IMR-90 (cell line): Measurements from ENCODE around the gene GFRA4. TPM values are rescaled to one million over a fixed set of nuclear protein-coding genes. Genes with fewer than 3 reads are reported as not detected.

Source experiments
- ATAC-seq: fragments of 200-7000 bp; cut with Tn5 transposase; 2 replicates; pipeline ENCODE4 v1.9.1; 2020; ENCODE audit warnings: low read depth, mild to moderate bottlenecking, moderate library complexity
- BruUV-seq: library from RNA; stranded (reverse); fragments of 400-500 nt; replicated peaks from 2 replicates; lab custom pipeline; 2021; lab: Mats Ljungman, UMichigan
- CTCF ChIA-PET: fragments of 300-600 bp; formaldehyde crosslinking; extraction: SDS; loops from one replicate; lab custom pipeline; 2021; ENCODE audit warnings: antibody characterized with exemption; lab: Yijun Ruan, JAX
- POLR2A ChIA-PET: fragments of 300-600 bp; sonication (Branson Sonifier 250); formaldehyde crosslinking; loops from one replicate; lab custom pipeline; 2022; ENCODE audit warnings: antibody characterized with exemption; ENCODE audit not compliant: unreplicated experiment; lab: Charles Lee
- DNase-seq: peaks from one replicate; pipeline ENCODE4 v3.0.0; 2013
- H2AFZ ChIP-seq: replicated peaks from 2 replicates; pipeline ENCODE3; 2013; ENCODE audit warnings: low read length, mild to moderate bottlenecking; ENCODE audit not compliant: poor library complexity
- H2AK5ac ChIP-seq: 2 replicates; pipeline ENCODE4 v1.6.1; 2013; ENCODE audit warnings: low read depth, low read length, inconsistent platforms
- H2AK9ac ChIP-seq: replicated peaks from 2 replicates; pipeline ENCODE3; 2013; ENCODE audit warnings: mild to moderate bottlenecking, low read depth, low read length, moderate library complexity; ENCODE audit not compliant: poor library complexity
- H2BK120ac ChIP-seq: 2 replicates; pipeline ENCODE4 v1.6.1; 2013; ENCODE audit warnings: low read depth, low read length, inconsistent platforms
- H2BK15ac ChIP-seq: 3 replicates; pipeline ENCODE4 v1.6.1; 2013; ENCODE audit warnings: low read depth, low read length, inconsistent platforms
- H2BK20ac ChIP-seq: 2 replicates; pipeline ENCODE4 v1.6.1; 2013; ENCODE audit warnings: low read depth, mild to moderate bottlenecking, inconsistent platforms, low read length, moderate library complexity
- H2BK5ac ChIP-seq: 2 replicates; pipeline ENCODE4 v1.6.1; 2013; ENCODE audit warnings: mild to moderate bottlenecking, low read depth, low read length, inconsistent platforms; ENCODE audit not compliant: poor library complexity, severe bottlenecking
- H3K14ac ChIP-seq: replicated peaks from 2 replicates; pipeline ENCODE4 v1.6.1; 2013; ENCODE audit warnings: low read depth, low read length, inconsistent platforms
- H3K18ac ChIP-seq: 2 replicates; pipeline ENCODE4 v1.6.1; 2013; ENCODE audit warnings: low read depth, low read length, control low read depth
- H3K23ac ChIP-seq: 2 replicates; pipeline ENCODE4 v1.6.1; 2013; ENCODE audit warnings: low read depth, low read length, inconsistent platforms
- H3K27ac ChIP-seq: 2 replicates; pipeline ENCODE4 v1.5.1; 2013; ENCODE audit warnings: mild to moderate bottlenecking, control low read depth, low read length; ENCODE audit not compliant: insufficient read depth
- H3K27me3 ChIP-seq: 2 replicates; pipeline ENCODE4 v1.6.1; 2013; ENCODE audit warnings: low read length; ENCODE audit not compliant: control insufficient read depth, insufficient read depth
- H3K36me3 ChIP-seq: 2 replicates; pipeline ENCODE4 v1.6.1; 2013; ENCODE audit warnings: low read length, mixed read lengths; ENCODE audit not compliant: control insufficient read depth, insufficient read depth
- H3K4ac ChIP-seq: 2 replicates; pipeline ENCODE4 v1.6.1; 2013; ENCODE audit warnings: low read depth, low read length, inconsistent platforms
- H3K4me1 ChIP-seq: 2 replicates; pipeline ENCODE4 v1.6.1; 2013; ENCODE audit warnings: low read length, mixed read lengths; ENCODE audit not compliant: control insufficient read depth, insufficient read depth
- H3K4me2 ChIP-seq: 2 replicates; pipeline ENCODE4 v1.6.1; 2013; ENCODE audit warnings: low read depth, mild to moderate bottlenecking, control low read depth, low read length, moderate library complexity
- H3K4me3 ChIP-seq: 2 replicates; pipeline ENCODE4 v1.5.1; 2013; ENCODE audit warnings: low read depth, mild to moderate bottlenecking, control low read depth, low read length, moderate library complexity; ENCODE audit not compliant: insufficient read depth
- H3K56ac ChIP-seq: 2 replicates; pipeline ENCODE4 v1.6.1; 2013; ENCODE audit warnings: low read length, inconsistent platforms; ENCODE audit not compliant: insufficient read depth; ENCODE audit errors: extremely low read depth
- H3K79me1 ChIP-seq, 2 experiments: 2 replicates each; pipeline ENCODE4 v1.6.1; 2013; ENCODE audit warnings: low read length in 2 of 2, inconsistent platforms in 1 of 2, low read depth in 1 of 2
- H3K9ac ChIP-seq: 2 replicates; pipeline ENCODE4 v1.6.1; 2013; ENCODE audit warnings: low read depth, low read length, control low read depth
- H3K9me1 ChIP-seq: 2 replicates; pipeline ENCODE4 v1.6.1; 2013; ENCODE audit warnings: low read length, inconsistent platforms; ENCODE audit not compliant: insufficient read depth
- H3K9me3 ChIP-seq: 2 replicates; pipeline ENCODE4 v1.6.1; 2013; ENCODE audit warnings: low read length; ENCODE audit not compliant: control insufficient read depth, insufficient read depth
- H4K20me1 ChIP-seq: 2 replicates; pipeline ENCODE4 v1.6.1; 2013; ENCODE audit warnings: low read length, inconsistent platforms; ENCODE audit not compliant: insufficient read depth
- H4K5ac ChIP-seq: 2 replicates; pipeline ENCODE4 v1.6.1; 2013; ENCODE audit warnings: mild to moderate bottlenecking, low read depth, low read length, control low read depth
- H4K8ac ChIP-seq, 2 experiments: 2 replicates each; pipeline ENCODE4 v1.6.1; 2013; ENCODE audit warnings: low read depth in 2 of 2, low read length in 2 of 2, control low read depth in 1 of 2, inconsistent platforms in 1 of 2
- H4K91ac ChIP-seq: 2 replicates; pipeline ENCODE4 v1.6.1; 2013; ENCODE audit warnings: low read depth, low read length, inconsistent platforms; ENCODE audit not compliant: insufficient read depth
- MAZ ChIP-seq: IDR thresholded peaks from 2 replicates; pipeline ENCODE4 v1.6.1; 2012; ENCODE audit warnings: low read depth, mild to moderate bottlenecking, low read length, improper control_type of control experiment, moderate library complexity, borderline replicate concordance
- WGBS, 2 experiments: methylation state at CpG; one replicate each; pipeline versions ENCODE4 v1.1.5 to v1.1.7; 2013; ENCODE audit warnings: missing lambda C conversion rate in 2 of 2; ENCODE audit not compliant: insufficient read length in 1 of 2; ENCODE audit errors: extremely low coverage in 2 of 2; 5-methylcytosine and 5-hydroxymethylcytosine counted together
- dilution Hi-C: fragments of 300-500 bp; cut with HindIII; formaldehyde crosslinking; loops from one replicate; pipeline ENCODE4 v1.14.3; 2018; ENCODE audit warnings: low sequenced_read_pairs; ENCODE audit not compliant: unreplicated experiment
- in situ Hi-C: fragments of 300-500 bp; cut with MboI; formaldehyde crosslinking; loops from 3 replicates; pipeline ENCODE4 v1.14.3; 2019; ENCODE audit warnings: low sequenced_read_pairs, inconsistent platforms, mixed read lengths
- intact Hi-C: fragments of 100-400 bp; cut with micrococcal nuclease; formaldehyde crosslinking; loops from 2 replicates; pipeline ENCODE4 v1.10.0; 2022
- polyA plus RNA-seq, 3 experiments: library from polyadenylated mRNA; depleted of rRNA; stranded (reverse); fragments of >200 nt; gene quantifications; 2 replicates each; pipeline ENCODE4 v1.2.3, GENCODE V29; 2012; ENCODE audit warnings: low replicate concordance in 1 of 3
- total RNA-seq: library from RNA; depleted of rRNA; stranded (reverse); fragments of >200 nt; gene quantifications from 2 replicates; pipeline ENCODE4 v1.2.3, GENCODE V29; 2012
- TF ChIP-seq, protein P1 (sequence below): fragments of 150-350 bp; IDR thresholded peaks from 2 replicates; pipeline ENCODE4 v1.6.1; 2016; ENCODE audit warnings: low read depth, mild to moderate bottlenecking, low read length, moderate library complexity, borderline replicate concordance

Gene GFRA4
- total and polyA plus RNA-seq, 2 of the 4 experiments (the other 2 are of a cell fraction), result not detected

- Histone ChIP-seq H3K79me1 (no peaks in the 10 kb centered on the region), H4K20me1 (0 out of 2 replicates have a peak, but pooled peaks cover 3% of the 10 kb centered on the region), H2BK15ac (no peak overlapping the region), H3K4me1 (no peaks in the 10 kb centered on the region), H2AFZ (no peak overlapping the region), H3K4me3 (no peak overlapping the region), H3K23ac (no peak overlapping the region), H3K4me2 (no peak overlapping the region), H3K27me3 (peaks cover 63% of the 10 kb centered on the region), H2BK120ac (no peak overlapping the region), H4K5ac (no peak overlapping the region), H2AK5ac (no peak overlapping the region), H3K18ac (no peak overlapping the region), H3K14ac (no peak overlapping the region), H4K91ac (no peak overlapping the region), H4K8ac (no peak overlapping the region), H3K9ac (no peak overlapping the region), H3K9me3 (no peaks in the 10 kb centered on the region), H3K56ac (no peak overlapping the region), H2AK9ac (no peak overlapping the region), H3K27ac (no peak overlapping the region), H3K4ac (no peak overlapping the region), H3K9me1 (no peaks in the 10 kb centered on the region), H2BK5ac (no peak overlapping the region), H3K36me3 (no peaks in the 10 kb centered on the region), H2BK20ac (no peak overlapping the region)
- no peak for DNase-seq
- BruUV-seq, result no TSS peak
- TF ChIP-seq MAZ, result no peak
- TF ChIP-seq, protein P1, sequence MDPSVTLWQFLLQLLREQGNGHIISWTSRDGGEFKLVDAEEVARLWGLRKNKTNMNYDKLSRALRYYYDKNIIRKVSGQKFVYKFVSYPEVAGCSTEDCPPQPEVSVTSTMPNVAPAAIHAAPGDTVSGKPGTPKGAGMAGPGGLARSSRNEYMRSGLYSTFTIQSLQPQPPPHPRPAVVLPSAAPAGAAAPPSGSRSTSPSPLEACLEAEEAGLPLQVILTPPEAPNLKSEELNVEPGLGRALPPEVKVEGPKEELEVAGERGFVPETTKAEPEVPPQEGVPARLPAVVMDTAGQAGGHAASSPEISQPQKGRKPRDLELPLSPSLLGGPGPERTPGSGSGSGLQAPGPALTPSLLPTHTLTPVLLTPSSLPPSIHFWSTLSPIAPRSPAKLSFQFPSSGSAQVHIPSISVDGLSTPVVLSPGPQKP, result no peak
- in situ Hi-C loops, result no loop called here
- 1% methylated on average over 24 of the region's 60 CpGs; no CpG with 5 or more reads in 1 of the 2 experiments for WGBS, 2 experiments
- dilution Hi-C loops, result no loop called here
- POLR2A ChIA-PET, result no interaction called here
- intact Hi-C loops, result no loop called here
- ATAC-seq, result no peak
- CTCF ChIA-PET, result no interaction called here
Observed at GRCh38 chr20:3661060-3661813, 2.0 kb downstream of the GFRA4 start.
